H9 (cell line): ENCODE data around the gene KCTD2. TPM values are rescaled to one million over a fixed set of nuclear protein-coding genes. Genes with fewer than 3 reads are reported as not detected.

Experiments
- DNase-seq: peaks from one replicate; pipeline ENCODE4 v3.0.0-alpha.2; 2017
- H2AFZ ChIP-seq: one replicate; pipeline ENCODE4 v1.6.1; 2013; ENCODE audit warnings: mild to moderate bottlenecking, low read length, control low read depth, moderate library complexity
- H2AK5ac ChIP-seq: 2 replicates; pipeline ENCODE4 v1.6.1; 2013; ENCODE audit warnings: low read length, control low read depth, mixed read lengths; ENCODE audit not compliant: insufficient read length
- H2BK120ac ChIP-seq: one replicate; pipeline ENCODE4 v1.6.1; 2013; ENCODE audit warnings: low read depth, mild to moderate bottlenecking, low read length, control low read depth, inconsistent platforms; ENCODE audit not compliant: poor library complexity, severe bottlenecking
- H2BK12ac ChIP-seq: 2 replicates; pipeline ENCODE4 v1.6.1; 2013; ENCODE audit warnings: low read length, control low read depth, mixed read lengths, low read depth; ENCODE audit not compliant: insufficient read length
- H2BK15ac ChIP-seq: 2 replicates; pipeline ENCODE4 v1.6.1; 2013; ENCODE audit warnings: low read depth, low read length, control low read depth
- H2BK20ac ChIP-seq: one replicate; pipeline ENCODE4 v1.6.1; 2013; ENCODE audit warnings: low read depth, mild to moderate bottlenecking, low read length, control low read depth, inconsistent platforms; ENCODE audit not compliant: poor library complexity, severe bottlenecking
- H2BK5ac ChIP-seq: 2 replicates; pipeline ENCODE4 v1.6.1; 2013; ENCODE audit warnings: low read length, control low read depth, mixed read lengths; ENCODE audit not compliant: insufficient read length
- H3K14ac ChIP-seq: 2 replicates; pipeline ENCODE4 v1.6.1; 2013; ENCODE audit warnings: low read length, control low read depth; ENCODE audit not compliant: insufficient read depth
- H3K18ac ChIP-seq: 2 replicates; pipeline ENCODE4 v1.6.1; 2013; ENCODE audit warnings: low read depth, mild to moderate bottlenecking, mixed read lengths, low read length, control low read depth; ENCODE audit not compliant: insufficient read length
- H3K23ac ChIP-seq: 2 replicates; pipeline ENCODE4 v1.6.1; 2013; ENCODE audit warnings: low read length, control low read depth, mixed read lengths, low read depth; ENCODE audit not compliant: insufficient read length
- H3K23me2 ChIP-seq: 2 replicates; pipeline ENCODE4 v1.6.1; 2013; ENCODE audit warnings: low read depth, mild to moderate bottlenecking, mixed read lengths, low read length, control low read depth; ENCODE audit not compliant: insufficient read length, poor library complexity, severe bottlenecking
- H3K27ac ChIP-seq: 2 replicates; pipeline ENCODE4 v1.5.1; 2013; ENCODE audit warnings: low read length, control low read depth, mixed read lengths, low read depth; ENCODE audit not compliant: insufficient read length
- H3K27me3 ChIP-seq: 2 replicates; pipeline ENCODE4 v1.6.1; 2013; ENCODE audit warnings: low read length, control low read depth, inconsistent platforms; ENCODE audit not compliant: insufficient read depth
- H3K4ac ChIP-seq: 2 replicates; pipeline ENCODE4 v1.6.1; 2013; ENCODE audit warnings: low read depth, mild to moderate bottlenecking, control low read depth, inconsistent platforms, low read length, moderate library complexity
- H3K4me1 ChIP-seq: 2 replicates; pipeline ENCODE4 v1.6.1; 2013; ENCODE audit warnings: low read length, control low read depth, inconsistent platforms; ENCODE audit not compliant: insufficient read depth
- H3K4me2 ChIP-seq: 2 replicates; pipeline ENCODE4 v1.6.1; 2013; ENCODE audit warnings: low read length, control low read depth, mixed read lengths; ENCODE audit not compliant: insufficient read length, insufficient read depth
- H3K56ac ChIP-seq: 2 replicates; pipeline ENCODE4 v1.6.1; 2013; ENCODE audit warnings: low read depth, mild to moderate bottlenecking, mixed read lengths, low read length, control low read depth; ENCODE audit not compliant: insufficient read length
- H3K79me1 ChIP-seq: 2 replicates; pipeline ENCODE4 v1.6.1; 2013; ENCODE audit warnings: low read depth, mild to moderate bottlenecking, moderate library complexity, low read length, control low read depth, inconsistent platforms; ENCODE audit not compliant: insufficient read depth, poor library complexity, severe bottlenecking
- H3K79me2 ChIP-seq: 2 replicates; pipeline ENCODE4 v1.6.1; 2013; ENCODE audit warnings: low read length, control low read depth, inconsistent platforms; ENCODE audit not compliant: insufficient read depth
- H3K9ac ChIP-seq: 2 replicates; pipeline ENCODE4 v1.6.1; 2013; ENCODE audit warnings: low read length, control low read depth, mixed read lengths; ENCODE audit not compliant: insufficient read length; ENCODE audit errors: extremely low read depth
- H3K9me3 ChIP-seq: one replicate; pipeline ENCODE4 v1.6.1; 2013; ENCODE audit warnings: low read depth, low read length, inconsistent platforms; ENCODE audit not compliant: control insufficient read depth
- H3T11ph ChIP-seq: one replicate; pipeline ENCODE4 v1.6.1; 2013; ENCODE audit warnings: mild to moderate bottlenecking, low read length, control low read depth, inconsistent platforms
- H4K20me1 ChIP-seq: one replicate; pipeline ENCODE4 v1.6.1; 2013; ENCODE audit not compliant: control insufficient read depth, insufficient read length, insufficient read depth
- H4K5ac ChIP-seq: 2 replicates; pipeline ENCODE4 v1.6.1; 2013; ENCODE audit warnings: low read depth, mild to moderate bottlenecking, mixed read lengths, low read length, control low read depth; ENCODE audit not compliant: insufficient read length
- H4K8ac ChIP-seq: replicated peaks from 2 replicates; pipeline ENCODE4 v1.6.1; 2013; ENCODE audit warnings: low read length, control low read depth, mixed read lengths, low read depth; ENCODE audit not compliant: insufficient read length
- H4K91ac ChIP-seq: 2 replicates; pipeline ENCODE4 v1.6.1; 2013; ENCODE audit warnings: low read depth, mild to moderate bottlenecking, moderate library complexity, mixed read lengths, low read length, control low read depth; ENCODE audit not compliant: insufficient read length
- H3K27ac Mint-ChIP-seq, 3 experiments: 2 replicates in 2 of 3; 3 replicates in 1 of 3; pipeline ENCODE4 v1.8.0; 2020 to 2021; ENCODE audit warnings: mixed read lengths in 3 of 3, mild to moderate bottlenecking in 1 of 3, moderate library complexity in 1 of 3
- H3K27me3 Mint-ChIP-seq: 2 replicates; pipeline ENCODE4 v1.8.0; 2021; ENCODE audit warnings: low read depth, mild to moderate bottlenecking, moderate library complexity, mixed read lengths
- H3K36me3 Mint-ChIP-seq, 3 experiments: 2 replicates in 2 of 3; 3 replicates in 1 of 3; pipeline ENCODE4 v1.8.0; 2020 to 2021; ENCODE audit warnings: low read depth in 3 of 3, mixed read lengths in 3 of 3; ENCODE audit not compliant: insufficient read depth in 1 of 3
- H3K4me1 Mint-ChIP-seq, 2 experiments: 2 replicates each; pipeline ENCODE4 v1.8.0; 2020; ENCODE audit warnings: mixed read lengths in 2 of 2
- H3K4me3 Mint-ChIP-seq, 2 experiments: 2 replicates in 1 of 2; 3 replicates in 1 of 2; pipeline ENCODE4 v1.8.0; 2020 to 2021; ENCODE audit warnings: mild to moderate bottlenecking in 2 of 2, mixed read lengths in 2 of 2, moderate library complexity in 1 of 2
- H3K9me3 Mint-ChIP-seq, 2 experiments: 2 replicates in 1 of 2; 3 replicates in 1 of 2; pipeline ENCODE4 v1.8.0; 2020; ENCODE audit warnings: mild to moderate bottlenecking in 2 of 2, mixed read lengths in 2 of 2, moderate library complexity in 1 of 2
- WGBS: extraction: QIAGEN DNeasy Blood & Tissue Kit; methylation state at CpG from one replicate; pipeline ENCODE4 v1.1.7; 2013; ENCODE audit warnings: missing lambda C conversion rate, low lambda C conversion rate, mixed read lengths; ENCODE audit not compliant: insufficient read length; ENCODE audit errors: extremely low coverage; 5-methylcytosine and 5-hydroxymethylcytosine counted together
- total RNA-seq: library from RNA; stranded (reverse); gene quantifications from 2 replicates; pipeline ENCODE4 v1.2.1, GENCODE V29; 2021
- TF ChIP-seq, protein P1 (sequence below): fragments of 200-600 bp; sonication (generic); conservative IDR thresholded peaks from 3 replicates; pipeline ENCODE4 v1.8.0; 2021; ENCODE audit warnings: antibody characterized with exemption, mild to moderate bottlenecking

The KCTD2 gene
- total RNA-seq, 1 experiment from 2014 or later, result 40.1 TPM

GRCh38 chr17:75102385-75102821 lies 55.4 kb downstream of the KCTD2 start:
- no peak overlapping the region for H4K5ac ChIP-seq
- no peak overlapping the region for H3K9ac ChIP-seq
- no peaks in the 10 kb centered on the region for H3K9me3 Mint-ChIP-seq
- no peak overlapping the region for H4K8ac ChIP-seq
- no peak overlapping the region for H3K4ac ChIP-seq
- no peak overlapping the region for H3K27ac ChIP-seq
- no peaks in the 10 kb centered on the region for H3K79me1 ChIP-seq
- H2BK20ac ChIP-seq, result no peak overlapping the region
- peak overlapping the region in 2 of 3 experiments; percentile 33 to 44; a peak in 4 of 7 replicates for H3K27ac Mint-ChIP-seq
- peaks cover 7 to 57% (median 40%) of the 10 kb centered on the region in 3 experiments for H3K36me3 Mint-ChIP-seq
- H3K23me2 ChIP-seq, result no peaks in the 10 kb centered on the region
- H3K4me1 ChIP-seq, result peaks cover 3% of the 10 kb centered on the region; the same call in 1 of the 2 replicates
- H3K23ac ChIP-seq, result no peak overlapping the region
- H3K18ac ChIP-seq, result no peak overlapping the region
- H3K4me2 ChIP-seq, result no peak overlapping the region
- peak; percentile 46 for DNase-seq
- H3K27me3 ChIP-seq, result no peaks in the 10 kb centered on the region
- H2BK120ac ChIP-seq, result no peak overlapping the region
- H3K9me3 ChIP-seq, result no peaks in the 10 kb centered on the region
- no CpG with 5 or more reads among the region's 12 CpGs for WGBS
- no peak overlapping the region for H2BK5ac ChIP-seq
- no peak overlapping the region for H2AK5ac ChIP-seq
- H3K14ac ChIP-seq, result no peak overlapping the region
- no peak overlapping the region for H3K56ac ChIP-seq
- H3K79me2 ChIP-seq, result no peaks in the 10 kb centered on the region
- H4K20me1 ChIP-seq, result no peaks in the 10 kb centered on the region
- no peak overlapping the region for H3T11ph ChIP-seq
- no peak overlapping the region for H2AFZ ChIP-seq
- H4K91ac ChIP-seq, result no peak overlapping the region
- H3K4me1 Mint-ChIP-seq, result peaks cover 12 to 14% of the 10 kb centered on the region in 2 experiments
- H3K4me3 Mint-ChIP-seq, result no peak overlapping the region
- TF ChIP-seq, protein P1, sequence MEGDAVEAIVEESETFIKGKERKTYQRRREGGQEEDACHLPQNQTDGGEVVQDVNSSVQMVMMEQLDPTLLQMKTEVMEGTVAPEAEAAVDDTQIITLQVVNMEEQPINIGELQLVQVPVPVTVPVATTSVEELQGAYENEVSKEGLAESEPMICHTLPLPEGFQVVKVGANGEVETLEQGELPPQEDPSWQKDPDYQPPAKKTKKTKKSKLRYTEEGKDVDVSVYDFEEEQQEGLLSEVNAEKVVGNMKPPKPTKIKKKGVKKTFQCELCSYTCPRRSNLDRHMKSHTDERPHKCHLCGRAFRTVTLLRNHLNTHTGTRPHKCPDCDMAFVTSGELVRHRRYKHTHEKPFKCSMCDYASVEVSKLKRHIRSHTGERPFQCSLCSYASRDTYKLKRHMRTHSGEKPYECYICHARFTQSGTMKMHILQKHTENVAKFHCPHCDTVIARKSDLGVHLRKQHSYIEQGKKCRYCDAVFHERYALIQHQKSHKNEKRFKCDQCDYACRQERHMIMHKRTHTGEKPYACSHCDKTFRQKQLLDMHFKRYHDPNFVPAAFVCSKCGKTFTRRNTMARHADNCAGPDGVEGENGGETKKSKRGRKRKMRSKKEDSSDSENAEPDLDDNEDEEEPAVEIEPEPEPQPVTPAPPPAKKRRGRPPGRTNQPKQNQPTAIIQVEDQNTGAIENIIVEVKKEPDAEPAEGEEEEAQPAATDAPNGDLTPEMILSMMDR, result no peak
- H2BK12ac ChIP-seq, result no peak overlapping the region
- H2BK15ac ChIP-seq, result no peak overlapping the region
- H3K27me3 Mint-ChIP-seq, result no peaks in the 10 kb centered on the region
